ENCODE data around the gene DAZAP1.

GRCh38 chr19:1430246-1430645 lies 22.9 kb downstream of the DAZAP1 start:
- TF ChIP-seq FOXK2 (IDR thresholded peaks at IDR 0.05) (no peak), LEF1 (IDR thresholded peaks at IDR 0.05; ENCODE audit: borderline replicate concordance) (no peak), FOXM1 (IDR thresholded peaks at IDR 0.05; ENCODE audit: borderline replicate concordance) (no peak), SUZ12 (IDR thresholded peaks at IDR 0.05) (no peak), ZNF384 (IDR thresholded peaks at IDR 0.05) (no peak), BHLHE40 (IDR thresholded peaks at IDR 0.05; ENCODE audit: borderline replicate concordance) (no peak), ELF4 (IDR thresholded peaks at IDR 0.05) (no peak), FOXA1 (IDR thresholded peaks at IDR 0.05) (no peak), ARNT (IDR thresholded peaks at IDR 0.05) (no peak), TARDBP (IDR thresholded peaks at IDR 0.05) (no peak), PKNOX1 (IDR thresholded peaks at IDR 0.05) (no peak)

Data from HEK293T (cell line).